Esophagus squamous epithelium (tissue), 4 donors: ENCODE measurements around the gene FBXO10.

Experiments
- POLR2A ChIP-seq, 4 donors: fragments of 450-650 bp; IDR thresholded peaks; one replicate each; pipeline ENCODE4 v1.6.1; 2017; ENCODE audit warnings: antibody characterized with exemption in 4 of 4, mild to moderate bottlenecking in 4 of 4, moderate library complexity in 3 of 4
- TF ChIP-seq, protein P1 (sequence below), 6 experiments: fragments of 450-650 bp in 4 of 6; fragments of 200-600 bp in 2 of 6; sonication (generic) in 2 of 6; IDR thresholded peaks; one replicate each; pipeline ENCODE4 v1.5.1; 2016 to 2019; ENCODE audit warnings: antibody characterized with exemption in 6 of 6, mild to moderate bottlenecking in 4 of 6, moderate library complexity in 4 of 6

DNA sequence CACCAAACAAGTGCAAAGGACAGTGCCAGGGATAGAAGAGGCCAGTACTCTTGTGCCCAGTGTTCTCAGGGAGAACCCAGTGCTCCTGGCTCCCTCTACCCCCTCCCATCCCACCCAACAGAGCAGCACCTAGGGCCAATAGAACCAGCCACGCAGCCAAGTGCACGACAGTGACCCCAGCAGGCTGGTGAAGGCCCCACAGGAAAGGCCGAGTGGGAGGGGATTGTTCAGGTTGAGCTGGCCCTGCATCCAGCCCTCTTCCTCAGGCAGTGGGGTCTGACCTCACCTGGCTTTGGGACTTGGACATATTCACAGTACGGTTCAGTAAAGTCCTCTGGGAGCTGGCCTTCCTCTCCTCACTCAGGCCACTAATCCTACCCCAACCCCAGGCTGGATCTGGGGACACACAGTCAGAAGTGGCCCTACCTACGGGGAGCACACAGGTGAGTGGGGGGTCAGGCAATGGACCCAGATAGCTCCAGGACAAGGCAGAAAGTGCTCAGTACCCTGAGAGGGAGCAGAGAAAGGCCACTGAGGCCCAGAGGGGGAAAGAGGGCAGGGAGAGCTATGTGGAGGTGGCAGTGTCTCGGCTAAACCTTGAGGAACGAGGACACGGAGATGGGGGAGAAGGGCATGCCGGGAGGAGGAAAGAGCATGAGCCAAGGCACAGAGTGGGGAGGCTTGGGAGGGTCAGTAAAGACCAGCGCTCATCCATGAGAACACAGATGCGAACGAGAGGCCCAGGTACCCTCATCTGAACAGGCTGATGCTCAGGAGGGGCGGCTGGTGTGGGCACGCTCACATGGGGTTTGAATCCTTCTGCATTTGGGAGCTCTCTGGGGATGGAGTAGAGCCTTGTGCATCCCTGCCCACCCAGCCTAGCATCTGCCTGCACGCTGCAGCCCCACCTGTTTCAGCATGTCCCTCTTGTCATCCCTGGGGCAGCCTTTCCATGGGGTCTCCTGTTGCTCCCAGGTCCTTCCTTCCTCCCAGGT lies 64.9 kb downstream of the FBXO10 start:
- TF ChIP-seq, protein P1, sequence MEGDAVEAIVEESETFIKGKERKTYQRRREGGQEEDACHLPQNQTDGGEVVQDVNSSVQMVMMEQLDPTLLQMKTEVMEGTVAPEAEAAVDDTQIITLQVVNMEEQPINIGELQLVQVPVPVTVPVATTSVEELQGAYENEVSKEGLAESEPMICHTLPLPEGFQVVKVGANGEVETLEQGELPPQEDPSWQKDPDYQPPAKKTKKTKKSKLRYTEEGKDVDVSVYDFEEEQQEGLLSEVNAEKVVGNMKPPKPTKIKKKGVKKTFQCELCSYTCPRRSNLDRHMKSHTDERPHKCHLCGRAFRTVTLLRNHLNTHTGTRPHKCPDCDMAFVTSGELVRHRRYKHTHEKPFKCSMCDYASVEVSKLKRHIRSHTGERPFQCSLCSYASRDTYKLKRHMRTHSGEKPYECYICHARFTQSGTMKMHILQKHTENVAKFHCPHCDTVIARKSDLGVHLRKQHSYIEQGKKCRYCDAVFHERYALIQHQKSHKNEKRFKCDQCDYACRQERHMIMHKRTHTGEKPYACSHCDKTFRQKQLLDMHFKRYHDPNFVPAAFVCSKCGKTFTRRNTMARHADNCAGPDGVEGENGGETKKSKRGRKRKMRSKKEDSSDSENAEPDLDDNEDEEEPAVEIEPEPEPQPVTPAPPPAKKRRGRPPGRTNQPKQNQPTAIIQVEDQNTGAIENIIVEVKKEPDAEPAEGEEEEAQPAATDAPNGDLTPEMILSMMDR (IDR thresholded peaks at IDR 0.05): no peak
- no peak for TF ChIP-seq POLR2A (IDR thresholded peaks at IDR 0.05)
